ENCODE measurements around the gene GDPGP1.

DNA sequence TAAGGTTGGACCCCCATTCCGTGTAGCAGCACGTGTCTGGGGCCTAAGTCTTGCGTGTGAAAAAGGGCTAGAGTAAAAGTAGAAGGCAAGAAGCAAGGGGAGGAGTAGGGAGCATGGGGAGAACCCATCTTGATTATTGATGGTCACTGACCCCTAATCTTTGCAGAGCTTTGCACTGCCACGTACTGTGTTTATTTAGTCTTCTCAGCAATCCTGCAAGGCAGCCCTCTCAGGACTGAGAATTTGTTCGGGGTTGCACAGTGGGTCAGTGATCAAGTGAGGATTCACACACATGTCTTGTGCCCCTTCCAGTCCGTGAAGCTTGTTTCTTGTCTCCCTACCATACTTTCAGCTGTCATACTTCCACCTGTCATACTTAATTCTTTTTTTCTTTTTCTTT, 25.7 kb upstream of the GDPGP1 start:
- no peak for TF ChIP-seq SMARCA5 (IDR thresholded peaks at IDR 0.05)
- no peak for TF ChIP-seq ASH2L (IDR thresholded peaks at IDR 0.05; ENCODE audit: borderline replicate concordance, low read depth)
- no peak for TF ChIP-seq POLR2AphosphoS2 (IDR thresholded peaks at IDR 0.05; ENCODE audit: low read depth, low read length)
- TF ChIP-seq, protein P1, sequence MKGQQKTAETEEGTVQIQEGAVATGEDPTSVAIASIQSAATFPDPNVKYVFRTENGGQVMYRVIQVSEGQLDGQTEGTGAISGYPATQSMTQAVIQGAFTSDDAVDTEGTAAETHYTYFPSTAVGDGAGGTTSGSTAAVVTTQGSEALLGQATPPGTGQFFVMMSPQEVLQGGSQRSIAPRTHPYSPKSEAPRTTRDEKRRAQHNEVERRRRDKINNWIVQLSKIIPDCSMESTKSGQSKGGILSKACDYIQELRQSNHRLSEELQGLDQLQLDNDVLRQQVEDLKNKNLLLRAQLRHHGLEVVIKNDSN (IDR thresholded peaks at IDR 0.05; ENCODE audit: borderline replicate concordance, extremely low read length, insufficient read depth, low read depth, low read length): no peak
- TF ChIP-seq, protein P2, sequence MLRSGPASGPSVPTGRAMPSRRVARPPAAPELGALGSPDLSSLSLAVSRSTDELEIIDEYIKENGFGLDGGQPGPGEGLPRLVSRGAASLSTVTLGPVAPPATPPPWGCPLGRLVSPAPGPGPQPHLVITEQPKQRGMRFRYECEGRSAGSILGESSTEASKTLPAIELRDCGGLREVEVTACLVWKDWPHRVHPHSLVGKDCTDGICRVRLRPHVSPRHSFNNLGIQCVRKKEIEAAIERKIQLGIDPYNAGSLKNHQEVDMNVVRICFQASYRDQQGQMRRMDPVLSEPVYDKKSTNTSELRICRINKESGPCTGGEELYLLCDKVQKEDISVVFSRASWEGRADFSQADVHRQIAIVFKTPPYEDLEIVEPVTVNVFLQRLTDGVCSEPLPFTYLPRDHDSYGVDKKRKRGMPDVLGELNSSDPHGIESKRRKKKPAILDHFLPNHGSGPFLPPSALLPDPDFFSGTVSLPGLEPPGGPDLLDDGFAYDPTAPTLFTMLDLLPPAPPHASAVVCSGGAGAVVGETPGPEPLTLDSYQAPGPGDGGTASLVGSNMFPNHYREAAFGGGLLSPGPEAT (IDR thresholded peaks at IDR 0.05; ENCODE audit: low read depth): no peak
- no peak for TF ChIP-seq BACH1 (IDR thresholded peaks at IDR 0.05; ENCODE audit: borderline replicate concordance)
- TF ChIP-seq MYC (IDR thresholded peaks at IDR 0.05; ENCODE audit: insufficient read depth, insufficient read length, insufficient replicate concordance, low read length, severe bottlenecking): no peak
- no peak for TF ChIP-seq GABPA (IDR thresholded peaks at IDR 0.05; ENCODE audit: low read depth)
- no peak for TF ChIP-seq EP300 (IDR thresholded peaks at IDR 0.05; ENCODE audit: borderline replicate concordance in 1 of 2, control insufficient read depth in 1 of 2, low read depth in 2 of 2, low read length in 2 of 2)
- TF ChIP-seq, protein P3, sequence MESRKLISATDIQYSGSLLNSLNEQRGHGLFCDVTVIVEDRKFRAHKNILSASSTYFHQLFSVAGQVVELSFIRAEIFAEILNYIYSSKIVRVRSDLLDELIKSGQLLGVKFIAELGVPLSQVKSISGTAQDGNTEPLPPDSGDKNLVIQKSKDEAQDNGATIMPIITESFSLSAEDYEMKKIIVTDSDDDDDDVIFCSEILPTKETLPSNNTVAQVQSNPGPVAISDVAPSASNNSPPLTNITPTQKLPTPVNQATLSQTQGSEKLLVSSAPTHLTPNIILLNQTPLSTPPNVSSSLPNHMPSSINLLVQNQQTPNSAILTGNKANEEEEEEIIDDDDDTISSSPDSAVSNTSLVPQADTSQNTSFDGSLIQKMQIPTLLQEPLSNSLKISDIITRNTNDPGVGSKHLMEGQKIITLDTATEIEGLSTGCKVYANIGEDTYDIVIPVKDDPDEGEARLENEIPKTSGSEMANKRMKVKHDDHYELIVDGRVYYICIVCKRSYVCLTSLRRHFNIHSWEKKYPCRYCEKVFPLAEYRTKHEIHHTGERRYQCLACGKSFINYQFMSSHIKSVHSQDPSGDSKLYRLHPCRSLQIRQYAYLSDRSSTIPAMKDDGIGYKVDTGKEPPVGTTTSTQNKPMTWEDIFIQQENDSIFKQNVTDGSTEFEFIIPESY (IDR thresholded peaks at IDR 0.05): no peak
- TF ChIP-seq HCFC1 (IDR thresholded peaks at IDR 0.05; ENCODE audit: low read length): no peak
- no peak for TF ChIP-seq SMAD5 (IDR thresholded peaks at IDR 0.05; ENCODE audit: low read depth)
- TF ChIP-seq, protein P4, sequence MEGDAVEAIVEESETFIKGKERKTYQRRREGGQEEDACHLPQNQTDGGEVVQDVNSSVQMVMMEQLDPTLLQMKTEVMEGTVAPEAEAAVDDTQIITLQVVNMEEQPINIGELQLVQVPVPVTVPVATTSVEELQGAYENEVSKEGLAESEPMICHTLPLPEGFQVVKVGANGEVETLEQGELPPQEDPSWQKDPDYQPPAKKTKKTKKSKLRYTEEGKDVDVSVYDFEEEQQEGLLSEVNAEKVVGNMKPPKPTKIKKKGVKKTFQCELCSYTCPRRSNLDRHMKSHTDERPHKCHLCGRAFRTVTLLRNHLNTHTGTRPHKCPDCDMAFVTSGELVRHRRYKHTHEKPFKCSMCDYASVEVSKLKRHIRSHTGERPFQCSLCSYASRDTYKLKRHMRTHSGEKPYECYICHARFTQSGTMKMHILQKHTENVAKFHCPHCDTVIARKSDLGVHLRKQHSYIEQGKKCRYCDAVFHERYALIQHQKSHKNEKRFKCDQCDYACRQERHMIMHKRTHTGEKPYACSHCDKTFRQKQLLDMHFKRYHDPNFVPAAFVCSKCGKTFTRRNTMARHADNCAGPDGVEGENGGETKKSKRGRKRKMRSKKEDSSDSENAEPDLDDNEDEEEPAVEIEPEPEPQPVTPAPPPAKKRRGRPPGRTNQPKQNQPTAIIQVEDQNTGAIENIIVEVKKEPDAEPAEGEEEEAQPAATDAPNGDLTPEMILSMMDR (IDR thresholded peaks at IDR 0.05 in 2 of 3, conservative IDR thresholded peaks at IDR 0.05 in 1 of 3; ENCODE audit: control insufficient read depth in 2 of 3, extremely low read depth in 1 of 3, insufficient read depth in 1 of 3, low read depth in 3 of 3, low read length in 3 of 3): no peak
- TF ChIP-seq CBX3 (IDR thresholded peaks at IDR 0.05; ENCODE audit: borderline replicate concordance, low read depth): no peak
